Activated CD4-positive, alpha-beta T cell treated with anti-CD3 and anti-CD28 coated beads for 36 hours (primary cell): ENCODE measurements around the gene HOPX. TPM values are rescaled to one million over a fixed set of nuclear protein-coding genes. Genes with fewer than 3 reads are reported as not detected.

ENCODE experiments used
- ATAC-seq: fragments of 200-7000 bp; cut with Tn5 transposase; one replicate; pipeline ENCODE4 v1.10.0; 2021; ENCODE audit warnings: mild to moderate bottlenecking, moderate library complexity
- CTCF ChIA-PET: fragments of 350-600 bp; sonication (Branson Sonifier 250); formaldehyde crosslinking; loops from one replicate; lab custom pipeline; 2021; ENCODE audit warnings: antibody characterized with exemption; lab: Charles Lee
- POLR2A ChIA-PET: fragments of 350-600 bp; sonication (Branson Sonifier 250); formaldehyde crosslinking; loops from one replicate; lab custom pipeline; 2021; ENCODE audit warnings: antibody characterized with exemption, inconsistent platforms; lab: Charles Lee
- DNase-seq: peaks from one replicate; pipeline ENCODE4 v3.0.0-alpha.2; 2020
- H3K27ac Mint-ChIP-seq: one replicate; pipeline ENCODE4 v1.8.0; 2021; ENCODE audit warnings: mixed read lengths
- H3K27me3 Mint-ChIP-seq: one replicate; pipeline ENCODE4 v1.8.0; 2021; ENCODE audit warnings: mixed read lengths
- H3K36me3 Mint-ChIP-seq: one replicate; pipeline ENCODE4 v1.8.0; 2021; ENCODE audit warnings: low read depth, mixed read lengths
- H3K4me1 Mint-ChIP-seq: one replicate; pipeline ENCODE4 v1.8.0; 2021; ENCODE audit warnings: mixed read lengths
- H3K4me3 Mint-ChIP-seq: one replicate; pipeline ENCODE4 v1.8.0; 2021; ENCODE audit warnings: mild to moderate bottlenecking, moderate library complexity, mixed read lengths
- H3K9me3 Mint-ChIP-seq: one replicate; pipeline ENCODE4 v1.8.0; 2021; ENCODE audit warnings: low read depth, mixed read lengths
- intact Hi-C, 2 experiments: fragments of 100-400 bp; cut with DNase I in 1 of 2; cut with micrococcal nuclease in 1 of 2; formaldehyde crosslinking; loops; one replicate each; pipeline versions ENCODE4 v1.14.2 to v1.15.1; 2022 to 2024; cut with DNase I, micrococcal nuclease
- total RNA-seq, 2 experiments: library from RNA; stranded (reverse); gene quantifications; one replicate each; pipeline ENCODE4 v1.2.3, GENCODE V29; 2021

HOPX gene
- total RNA-seq, 2 experiments from 2014 or later = 56.3 to 83.9 TPM

DNA sequence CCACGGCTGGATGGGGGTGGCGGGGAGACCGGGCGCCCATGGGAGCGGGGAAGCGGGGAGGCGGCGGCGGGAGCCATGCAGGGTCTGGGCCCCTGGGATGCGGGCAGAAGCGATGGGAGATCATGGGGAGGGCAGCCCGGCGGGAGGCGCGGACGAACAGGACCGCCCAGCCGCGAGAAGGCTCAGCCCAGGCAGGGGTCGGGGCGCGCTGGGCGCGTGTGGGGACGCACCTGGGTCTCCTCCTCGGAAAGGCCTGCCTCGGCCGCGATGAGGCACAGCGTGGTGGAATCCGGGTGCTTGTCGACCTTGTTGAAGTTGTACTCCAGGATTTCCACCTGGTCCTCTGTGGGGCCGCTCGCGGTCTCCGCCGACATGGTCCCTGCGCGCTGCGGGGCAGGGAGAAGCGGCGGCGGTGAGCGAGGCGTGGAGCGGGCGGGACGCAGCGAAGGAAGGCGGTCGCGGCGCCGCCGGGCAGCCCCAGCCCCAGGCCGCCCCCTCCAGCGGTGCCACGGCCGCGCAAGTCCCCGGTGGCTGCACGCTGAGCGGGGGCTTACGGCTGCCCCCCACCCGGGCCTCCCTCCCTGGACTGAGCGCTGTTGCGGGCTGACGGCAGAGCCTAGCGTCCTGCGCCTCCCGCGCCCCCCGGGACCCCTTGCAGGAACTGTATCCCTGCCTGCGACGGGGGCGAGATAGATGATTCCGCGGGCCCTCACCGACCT lies 25.3 kb downstream of the HOPX start:
- DNase-seq (peak; percentile 54), ATAC-seq (peak; percentile 34)
- Mint-ChIP-seq H3K27ac (peak overlapping the region; percentile 66), H3K9me3 (no peaks in the 10 kb centered on the region), H3K27me3 (peaks cover 18% of the 10 kb centered on the region), H3K4me3 (peak overlapping the region; percentile 86), H3K36me3 (peaks cover 10% of the 10 kb centered on the region), H3K4me1 (peaks cover 56% of the 10 kb centered on the region)
- POLR2A ChIA-PET = no interaction called here
- CTCF ChIA-PET = interaction anchor here (0.6 to 6.8 kb wide), 5 partner anchors 16 to 184 kb away, joined by 3 to 65 read pairs (median 5); no protein-coding TSS in a partner anchor
- intact Hi-C loops = loop anchor here (2.0 to 10.0 kb wide), 5 partner anchors 25 to 322 kb away; partner anchors contain the start of genes HOPX (in 1 of the 2), NOA1 (in 1 of the 2), PAICS (in 1 of the 2) and POLR2B (in 1 of the 2)

GRCh38 chr4:56655209-56655626 lies 25.9 kb downstream of the HOPX start:
- peak overlapping the region; percentile 66 for H3K27ac Mint-ChIP-seq
- ChIA-PET CTCF (interaction anchor here (0.6 to 6.8 kb wide), 9 partner anchors 15 to 185 kb away, joined by 3 to 65 read pairs (median 3); no protein-coding TSS in a partner anchor), POLR2A (no interaction called here)
- H3K27me3 Mint-ChIP-seq = peaks cover 18% of the 10 kb centered on the region
- H3K4me1 Mint-ChIP-seq = peaks cover 61% of the 10 kb centered on the region
- ATAC-seq (no peak), DNase-seq (peak; percentile 43)
- peak overlapping the region; percentile 86 for H3K4me3 Mint-ChIP-seq
- intact Hi-C loops = loop anchor here (2.0 to 10.0 kb wide), 3 partner anchors 186 to 322 kb away; partner anchors contain the start of genes NOA1 (in 1 of the 2), PAICS (in 1 of the 2), POLR2B (in 1 of the 2) and PPAT (in 1 of the 2)
- H3K9me3 Mint-ChIP-seq = no peaks in the 10 kb centered on the region
- H3K36me3 Mint-ChIP-seq = peaks cover 11% of the 10 kb centered on the region

GRCh38 chr4:56654238-56654632 lies 26.9 kb downstream of the HOPX start:
- H3K27ac Mint-ChIP-seq = peak overlapping the region; percentile 66
- peak overlapping the region; percentile 86 for H3K4me3 Mint-ChIP-seq
- intact Hi-C loops = loop anchor here (2.0 to 10.0 kb wide), 6 partner anchors 77 to 253 kb away; partner anchors contain the start of genes PAICS (in 2 of the 2), PPAT (in 2 of the 2) and REST (in 1 of the 2)
- peaks cover 71% of the 10 kb centered on the region for H3K4me1 Mint-ChIP-seq
- H3K27me3 Mint-ChIP-seq = peaks cover 15% of the 10 kb centered on the region
- ATAC-seq = no peak
- no peak for DNase-seq
- ChIA-PET CTCF (interaction anchor here (0.8 to 6.8 kb wide), 7 partner anchors 14 to 109 kb away, joined by 3 to 65 read pairs (median 3); no protein-coding TSS in a partner anchor), POLR2A (no interaction called here)
- peaks cover 20% of the 10 kb centered on the region for H3K36me3 Mint-ChIP-seq
- no peaks in the 10 kb centered on the region for H3K9me3 Mint-ChIP-seq

- H3K4me1 Mint-ChIP-seq = peaks cover 77% of the 10 kb centered on the region
- intact Hi-C loops = loop anchor here (2.0 to 10.0 kb wide), 6 partner anchors 76 to 254 kb away; partner anchors contain the start of genes PAICS (in 2 of the 2), PPAT (in 2 of the 2) and REST (in 1 of the 2)
- ChIA-PET CTCF (interaction anchor here (0.6 to 6.8 kb wide), 4 partner anchors 14 to 209 kb away, joined by 3 to 65 read pairs (median 4); no protein-coding TSS in a partner anchor), POLR2A (no interaction called here)
- H3K9me3 Mint-ChIP-seq = peaks cover 3% of the 10 kb centered on the region
- peak; percentile 30 for ATAC-seq
- H3K27ac Mint-ChIP-seq = peak overlapping the region; percentile 66
- H3K4me3 Mint-ChIP-seq = peak overlapping the region; percentile 86
- H3K27me3 Mint-ChIP-seq = peaks cover 12% of the 10 kb centered on the region
- DNase-seq = peak; percentile 66
- H3K36me3 Mint-ChIP-seq = peaks cover 24% of the 10 kb centered on the region
Observed at GRCh38 chr4:56653461-56654237, 27.4 kb downstream of the HOPX start.

- peaks cover 3% of the 10 kb centered on the region for H3K9me3 Mint-ChIP-seq
- CTCF ChIA-PET = interaction anchor here (1.6 to 6.8 kb wide), 2 partner anchors 12 to 29 kb away, joined by 7 to 65 read pairs; partner anchors contain the start of gene HOPX
- no peak for ATAC-seq
- H3K4me1 Mint-ChIP-seq = peaks cover 81% of the 10 kb centered on the region
- POLR2A ChIA-PET = no interaction called here
- H3K36me3 Mint-ChIP-seq = peaks cover 35% of the 10 kb centered on the region
- peaks cover 7% of the 10 kb centered on the region for H3K27me3 Mint-ChIP-seq
- no peak for DNase-seq
- H3K4me3 Mint-ChIP-seq = no peak overlapping the region
- H3K27ac Mint-ChIP-seq = peak overlapping the region; percentile 77
- intact Hi-C loops = loop anchor here (5.0 to 10.0 kb wide), 5 partner anchors 75 to 255 kb away; partner anchors contain the start of genes PAICS (in 2 of the 2), PPAT (in 2 of the 2) and REST (in 1 of the 2)
Observed at GRCh38 chr4:56652196-56652595, 28.9 kb downstream of the HOPX start.

GRCh38 chr4:56651056-56651350 lies 30.1 kb downstream of the HOPX start:
- H3K4me1 Mint-ChIP-seq = peaks cover 81% of the 10 kb centered on the region
- POLR2A ChIA-PET = interaction anchor here (0.6 to 2.7 kb wide), 7 partner anchors 10 to 326 kb away, joined by 3 to 19 read pairs (median 4); partner anchors contain the start of gene NOA1
- intact Hi-C loops = loop anchor here (1.0 to 10.0 kb wide), 8 partner anchors 10 to 256 kb away; partner anchors contain the start of genes PAICS (in 2 of the 2), PPAT (in 2 of the 2) and REST (in 1 of the 2)
- CTCF ChIA-PET = interaction anchor here (0.7 to 6.8 kb wide), 7 partner anchors 10 to 703 kb away, joined by 3 to 65 read pairs (median 5); partner anchors contain the start of genes HOPX and REST
- H3K9me3 Mint-ChIP-seq = peaks cover 8% of the 10 kb centered on the region
- H3K27me3 Mint-ChIP-seq = peaks cover 2% of the 10 kb centered on the region
- ATAC-seq (no peak), DNase-seq (no peak)
- H3K27ac Mint-ChIP-seq = peak overlapping the region; percentile 94
- H3K36me3 Mint-ChIP-seq = peaks cover 46% of the 10 kb centered on the region
- peak overlapping the region; percentile 41 for H3K4me3 Mint-ChIP-seq

DNA sequence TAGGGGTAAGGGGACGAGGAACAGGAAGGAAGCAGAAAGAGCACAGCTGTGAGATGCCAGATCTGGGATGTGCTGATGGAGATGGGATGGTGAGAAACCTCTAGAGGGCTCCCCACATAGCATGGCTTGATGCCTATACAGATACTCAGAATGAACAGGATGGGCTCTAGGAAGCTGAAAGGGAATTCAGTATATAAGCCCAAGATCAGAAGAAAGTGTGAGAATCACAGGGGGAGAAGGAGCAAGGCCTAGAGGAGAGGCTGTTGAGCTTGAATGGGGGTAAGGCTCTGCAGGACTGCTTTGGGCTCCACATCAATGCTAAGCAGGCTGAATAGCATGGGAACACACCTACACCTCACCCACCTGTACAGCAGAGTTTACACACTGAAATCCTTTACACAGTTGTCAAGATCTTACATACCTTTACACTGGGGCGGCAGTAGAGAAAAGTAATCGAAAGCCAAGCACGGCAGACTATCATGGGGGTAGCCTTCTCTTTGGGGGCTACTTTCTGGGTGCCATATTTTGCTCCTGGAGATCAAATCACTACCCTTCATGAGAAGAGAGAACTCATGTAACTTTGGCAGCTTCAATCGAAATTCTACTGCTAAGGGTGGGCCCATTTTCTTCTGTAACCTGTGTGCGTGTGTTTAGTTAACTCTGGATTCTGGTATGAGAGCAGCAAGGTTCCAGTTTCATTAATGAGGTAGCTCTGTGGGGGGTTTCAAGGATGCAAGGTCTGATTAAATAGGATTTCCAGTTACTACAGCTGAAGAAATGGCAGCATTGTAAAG lies 30.6 kb downstream of the HOPX start:
- ATAC-seq (peak; percentile 72), DNase-seq (peak; percentile 36)
- CTCF ChIA-PET = interaction anchor here (0.5 to 6.8 kb wide), 13 partner anchors 10 to 703 kb away, joined by 3 to 65 read pairs (median 3); partner anchors contain the start of genes HOPX and REST
- H3K27me3 Mint-ChIP-seq = peaks cover 2% of the 10 kb centered on the region
- H3K4me1 Mint-ChIP-seq = peaks cover 82% of the 10 kb centered on the region
- peak overlapping the region; percentile 94 for H3K27ac Mint-ChIP-seq
- peaks cover 48% of the 10 kb centered on the region for H3K36me3 Mint-ChIP-seq
- POLR2A ChIA-PET = interaction anchor here (0.6 to 2.7 kb wide), 6 partner anchors 9 to 327 kb away, joined by 3 to 19 read pairs (median 4); partner anchors contain the start of gene NOA1
- peaks cover 10% of the 10 kb centered on the region for H3K9me3 Mint-ChIP-seq
- peak overlapping the region; percentile 41 for H3K4me3 Mint-ChIP-seq
- intact Hi-C loops = loop anchor here (1.0 to 10.0 kb wide), 8 partner anchors 9 to 257 kb away; partner anchors contain the start of genes PAICS (in 2 of the 2), PPAT (in 2 of the 2) and REST (in 1 of the 2)

DNA sequence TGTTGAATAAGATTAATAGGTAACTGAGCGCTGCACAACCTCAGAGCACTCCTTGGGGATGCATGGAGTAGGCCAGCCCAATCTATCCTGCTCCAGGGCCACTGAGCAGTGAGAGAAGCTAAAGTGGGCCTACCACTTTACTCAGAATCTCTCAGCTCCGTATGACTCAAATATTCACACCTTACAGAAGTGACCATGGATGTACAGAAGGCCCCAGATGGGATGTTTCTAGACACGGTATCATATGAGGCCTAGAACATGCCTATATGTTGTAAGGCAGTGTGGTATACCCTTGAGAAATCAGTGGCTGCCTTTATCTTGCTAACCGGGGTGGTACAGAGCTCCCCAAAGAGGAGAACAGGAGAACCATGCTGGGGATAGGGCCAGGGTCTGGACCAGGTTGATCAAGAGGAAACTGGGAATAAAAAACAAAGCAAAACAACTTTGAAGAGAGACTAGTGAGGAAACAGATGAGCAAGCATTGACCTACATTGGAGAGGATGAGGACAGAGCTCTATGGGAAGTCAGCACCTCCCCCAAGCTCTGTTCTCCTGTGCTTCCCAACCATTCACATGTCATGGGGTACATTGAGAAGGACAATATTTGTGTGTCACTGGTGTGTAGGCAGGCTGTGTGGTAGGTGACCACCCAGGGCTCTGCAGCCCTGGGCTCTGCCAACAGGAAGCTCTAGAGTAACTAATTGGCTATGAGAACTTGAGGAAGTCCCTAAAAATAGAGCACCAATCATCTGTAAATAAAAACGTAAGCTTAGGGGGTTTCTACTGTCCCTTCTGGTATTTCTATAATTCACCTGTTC lies 31.4 kb downstream of the HOPX start:
- H3K4me1 Mint-ChIP-seq = peaks cover 76% of the 10 kb centered on the region
- H3K4me3 Mint-ChIP-seq = peak overlapping the region; percentile 41
- no peak for DNase-seq
- POLR2A ChIA-PET = interaction anchor here (2.7 kb wide), 1 partner anchor 9 kb away, joined by 19 read pairs; no protein-coding TSS in a partner anchor
- peaks cover 42% of the 10 kb centered on the region for H3K36me3 Mint-ChIP-seq
- peaks cover 10% of the 10 kb centered on the region for H3K9me3 Mint-ChIP-seq
- intact Hi-C loops = loop anchor here (1.0 to 10.0 kb wide), 10 partner anchors 8 to 705 kb away; partner anchors contain the start of genes PAICS (in 2 of the 2), PPAT (in 2 of the 2), CEP135 (in 1 of the 2) and HOPX (in 1 of the 2)
- H3K27ac Mint-ChIP-seq = peak overlapping the region; percentile 94
- CTCF ChIA-PET = interaction anchor here (0.5 to 6.8 kb wide), 7 partner anchors 9 to 179 kb away, joined by 3 to 65 read pairs (median 3); no protein-coding TSS in a partner anchor
- ATAC-seq = peak; percentile 14
- no peaks in the 10 kb centered on the region for H3K27me3 Mint-ChIP-seq

- intact Hi-C loops = loop anchor here (2.0 to 10.0 kb wide), 2 partner anchors 32 to 704 kb away; partner anchors contain the start of genes CEP135 (in 1 of the 2) and HOPX (in 1 of the 2)
- Mint-ChIP-seq H3K27me3 (no peaks in the 10 kb centered on the region), H3K4me3 (peak overlapping the region; percentile 28), H3K36me3 (peaks cover 42% of the 10 kb centered on the region), H3K4me1 (peaks cover 67% of the 10 kb centered on the region), H3K9me3 (peaks cover 10% of the 10 kb centered on the region), H3K27ac (peak overlapping the region; percentile 94)
- ATAC-seq = no peak
- DNase-seq = no peak
- ChIA-PET CTCF (interaction anchor here (0.7 to 6.8 kb wide), 4 partner anchors 9 to 151 kb away, joined by 3 to 65 read pairs (median 8); no protein-coding TSS in a partner anchor), POLR2A (interaction anchor here (2.7 kb wide), 1 partner anchor 8 kb away, joined by 19 read pairs; no protein-coding TSS in a partner anchor)
Observed at GRCh38 chr4:56648824-56649151, 32.3 kb downstream of the HOPX start.
